NCI-H345 treated with DMSO at 0.1 percent for 48 hours (cell line): ENCODE data around the gene OR6J1.
"Not testable (repeated sequence)": the region's sequence is repeated elsewhere in the genome, so short reads cannot be mapped to it uniquely, and the experiment has no call there.

Experiments used
- DNase-seq: peaks from one replicate; lab custom pipeline; 2025; ENCODE audit not compliant: unreplicated experiment; lab: John Stamatoyannopoulos, UW

OR6J1 gene

GRCh38 chr14:22644305-22644635 is at the start of gene OR6J1:
OR6J1 (minus strand) TSS chr14:22644352; CDS start chr14:22634811, 9,541 bp downstream.
- DNase-seq = no peak

- DNase-seq = no peak
Measured at GRCh38 chr14:22692194-22692593, 48.0 kb upstream of the OR6J1 start.

- DNase-seq = no peak
Measured at GRCh38 chr14:22691171-22691570, 47.0 kb upstream of the OR6J1 start.

GRCh38 chr14:22689199-22689598 is 45.0 kb upstream of the OR6J1 start:
- no peak for DNase-seq

DNA sequence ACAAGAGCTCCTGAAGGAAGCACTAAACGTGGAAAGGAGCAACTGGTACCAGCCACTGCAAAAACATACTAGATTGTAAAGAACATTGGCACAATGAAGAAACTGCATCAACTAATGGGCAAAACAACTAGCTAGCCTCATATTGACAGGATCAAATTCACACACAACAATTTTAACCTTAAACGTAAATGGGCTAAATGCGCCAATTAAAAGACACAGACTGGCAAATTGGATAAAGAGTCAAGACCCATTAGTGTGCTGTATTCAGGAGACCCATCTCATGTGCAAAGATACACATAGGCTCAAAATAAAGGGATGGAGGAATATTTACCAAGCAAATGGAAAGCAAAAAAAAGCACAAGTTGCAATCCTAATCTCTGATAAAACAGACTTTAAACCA is 43.8 kb upstream of the OR6J1 start:
- DNase-seq = not testable (repeated sequence)

DNA sequence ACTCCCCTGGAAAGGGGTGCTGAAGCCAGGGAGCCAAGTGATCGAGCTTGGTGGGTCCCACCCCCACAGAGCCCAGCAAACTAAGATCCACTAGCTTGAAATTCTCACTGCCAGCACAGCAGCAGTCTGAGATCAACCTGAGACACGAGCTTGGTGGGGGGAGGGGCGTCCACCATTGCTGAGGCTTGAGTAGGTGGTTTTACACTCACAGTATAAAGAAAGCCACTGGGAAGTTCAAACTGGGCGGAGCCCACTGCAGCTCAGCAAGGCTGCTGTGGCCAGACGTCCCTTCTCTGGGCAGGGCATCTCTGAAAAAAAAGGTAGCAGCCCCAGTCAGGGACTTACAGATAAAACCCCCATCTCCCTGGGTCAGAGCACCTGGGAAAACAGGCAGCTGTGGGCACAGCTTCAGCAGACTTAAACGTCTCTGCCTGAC is 42.0 kb upstream of the OR6J1 start:
- not testable (repeated sequence) for DNase-seq

DNA sequence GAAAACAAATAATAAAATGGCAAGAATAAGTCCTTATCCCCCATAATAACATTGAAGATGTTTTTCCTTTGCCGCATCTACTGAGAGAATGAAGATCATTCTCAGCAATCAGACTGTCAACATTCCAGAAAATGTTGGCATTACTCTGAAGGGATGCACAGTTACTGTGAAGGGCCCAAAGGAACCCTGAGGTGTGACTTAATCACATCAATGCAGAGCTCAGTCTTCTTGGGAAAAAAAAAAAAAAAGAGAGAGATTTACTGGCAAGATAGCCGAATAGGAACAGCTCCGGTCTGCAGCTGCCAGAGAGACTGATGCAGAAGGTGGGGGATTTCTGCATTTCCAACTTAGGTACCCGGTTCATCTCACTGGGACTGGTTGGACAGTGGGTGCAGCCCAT is 41.3 kb upstream of the OR6J1 start:
- no peak for DNase-seq

DNA sequence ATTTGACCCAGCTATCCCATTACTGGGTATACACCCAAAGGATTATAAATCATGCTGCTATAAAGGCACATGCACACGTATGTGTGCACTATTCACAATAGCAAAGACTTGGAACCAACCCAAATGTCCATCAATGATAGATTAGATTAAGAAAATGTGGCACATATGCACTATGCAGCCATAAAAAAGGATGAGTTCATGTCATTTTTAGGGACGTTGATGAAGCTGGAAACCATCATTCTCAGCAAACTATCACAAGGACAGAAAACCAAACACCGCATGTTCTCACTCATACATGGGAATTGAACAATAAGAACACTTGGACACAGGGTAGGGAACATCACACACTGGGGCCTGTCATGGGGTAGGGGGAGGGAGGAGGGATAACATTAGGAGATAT is 39.3 kb upstream of the OR6J1 start:
- DNase-seq = not testable (repeated sequence)

DNA sequence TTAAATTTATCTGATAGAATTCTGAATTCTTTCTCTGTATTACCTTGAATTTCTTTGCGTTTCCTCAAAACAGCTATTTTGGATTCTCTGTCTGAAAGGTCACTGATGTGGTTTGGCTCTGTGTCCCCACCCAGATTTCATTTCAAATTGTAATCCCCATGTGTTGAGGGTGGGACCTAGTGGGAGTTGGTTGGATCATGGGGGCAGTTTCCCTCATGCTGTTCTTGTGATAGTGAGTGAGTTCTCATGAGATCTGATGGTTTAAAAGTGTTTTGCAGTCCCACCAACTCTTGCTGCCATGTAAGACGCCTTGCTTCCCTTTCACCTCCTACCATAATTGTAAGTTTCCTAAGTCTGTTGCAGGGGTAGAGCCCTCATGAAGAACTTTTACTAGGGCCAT is 34.1 kb upstream of the OR6J1 start:
- no peak for DNase-seq

DNA sequence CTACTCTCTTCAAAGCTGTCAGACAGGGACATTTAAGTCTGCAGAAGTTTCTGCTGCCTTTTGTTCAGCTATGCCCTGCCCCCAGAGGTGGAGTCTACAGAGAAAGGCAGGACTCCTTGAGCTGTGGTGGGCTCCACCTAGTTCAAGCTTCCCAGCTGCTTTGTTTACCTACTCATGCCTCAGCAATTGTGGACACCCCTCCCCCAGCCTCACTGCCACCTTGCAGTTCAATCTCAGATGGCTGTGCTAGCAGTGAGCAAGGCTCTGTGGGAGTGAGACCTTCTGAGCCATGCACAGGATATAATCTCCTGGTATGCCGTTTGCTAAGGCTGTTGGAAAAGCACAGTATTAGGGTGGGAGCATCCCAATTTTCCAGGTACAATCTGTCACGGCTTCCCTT is 33.4 kb upstream of the OR6J1 start:
- not testable (repeated sequence) for DNase-seq

GRCh38 chr14:22671622-22672021 is 27.5 kb upstream of the OR6J1 start:
- DNase-seq = no peak

GRCh38 chr14:22668863-22669262 is 24.7 kb upstream of the OR6J1 start:
- no peak for DNase-seq

DNA sequence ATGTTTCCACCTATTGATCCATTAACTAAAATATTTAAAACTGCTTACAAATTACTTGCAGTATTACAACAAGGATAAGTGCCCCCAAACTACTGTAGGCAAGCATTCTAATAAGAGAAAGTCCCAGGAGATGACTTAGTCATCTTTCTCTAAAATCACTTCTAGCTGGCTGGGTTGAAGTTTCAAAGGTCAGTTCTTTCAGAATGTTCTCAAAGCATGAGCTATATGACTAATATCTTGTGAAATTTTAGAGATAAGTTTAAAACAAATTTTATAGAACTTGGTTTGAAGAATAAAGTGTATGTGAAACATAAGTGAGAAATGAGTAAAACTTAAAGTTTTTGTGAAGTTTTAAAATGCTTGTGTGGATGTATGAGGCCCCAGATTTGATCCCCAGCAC is 24.3 kb upstream of the OR6J1 start:
- DNase-seq = no peak

DNA sequence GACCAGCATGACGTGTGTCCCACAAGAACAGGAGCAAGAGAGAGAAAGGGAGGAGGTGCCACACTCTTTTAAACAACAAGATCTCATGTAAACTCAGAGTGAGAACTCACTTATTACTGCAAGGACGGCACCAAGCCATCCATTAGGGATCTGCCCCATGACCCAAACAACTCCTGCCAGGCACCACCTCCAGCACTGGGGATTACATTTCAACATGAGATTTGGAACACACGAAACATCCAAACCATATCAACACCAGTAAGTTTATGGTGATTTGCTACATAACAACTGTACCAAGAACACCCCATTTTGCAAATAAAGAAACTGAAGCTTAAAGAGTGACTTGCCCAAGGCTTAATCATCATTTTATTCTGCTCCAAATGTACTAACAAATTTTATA is 23.7 kb upstream of the OR6J1 start:
- no peak for DNase-seq

DNA sequence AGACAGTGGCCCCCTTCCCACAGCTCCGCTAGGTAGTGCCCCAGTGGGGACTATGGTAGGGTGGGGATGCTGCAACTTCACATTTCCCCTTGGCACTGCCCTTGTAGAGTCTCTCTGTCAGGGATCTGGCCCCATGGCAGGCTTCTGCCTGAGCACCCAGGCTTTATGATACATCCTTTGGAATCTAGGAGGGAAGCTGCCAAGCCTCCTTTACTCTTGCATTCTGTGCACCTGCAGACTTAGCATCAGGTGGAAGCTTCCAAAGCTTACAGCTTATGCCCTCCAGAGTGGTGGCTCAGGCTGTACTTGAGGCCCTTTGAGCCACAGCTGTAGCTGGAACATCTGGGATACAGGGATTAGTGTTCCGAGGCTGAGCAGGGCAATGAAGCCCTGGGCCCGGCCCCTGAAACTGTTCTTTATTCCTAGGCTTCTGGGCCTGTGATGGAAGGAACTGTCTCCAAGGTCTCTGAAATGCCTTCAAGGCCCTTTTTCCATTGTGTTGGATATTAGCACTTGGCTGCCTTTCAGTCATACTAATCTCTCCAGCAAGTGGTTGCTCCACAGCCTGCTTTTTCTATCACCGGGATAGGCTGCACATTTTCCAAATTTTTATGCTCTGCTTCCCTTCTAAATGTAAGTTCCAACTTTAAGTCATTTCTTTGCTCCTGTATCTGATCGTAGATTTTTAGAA is 22.2 kb upstream of the OR6J1 start:
- DNase-seq = no peak

DNA sequence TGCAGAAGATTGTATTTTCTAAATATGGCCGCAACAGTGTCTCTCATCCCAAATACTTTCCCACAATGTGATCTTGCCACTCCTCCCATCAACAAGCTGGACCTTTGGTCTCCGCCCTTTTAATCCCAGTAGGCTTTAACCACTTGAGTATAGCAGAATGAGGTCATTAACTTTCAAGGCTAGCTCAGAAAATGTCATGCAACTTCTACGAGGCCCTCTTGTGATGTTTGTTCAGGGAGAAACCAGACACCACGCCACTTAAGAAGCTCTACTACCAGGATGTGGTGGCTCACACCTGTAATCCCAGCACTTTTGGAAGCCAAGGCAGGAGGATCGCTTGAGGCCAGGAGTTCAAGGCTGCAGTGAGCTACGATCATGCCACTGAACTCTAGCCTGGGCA is 20.1 kb upstream of the OR6J1 start:
- no peak for DNase-seq

- no peak for DNase-seq
Measured at GRCh38 chr14:22660654-22661053, 16.5 kb upstream of the OR6J1 start.

DNA sequence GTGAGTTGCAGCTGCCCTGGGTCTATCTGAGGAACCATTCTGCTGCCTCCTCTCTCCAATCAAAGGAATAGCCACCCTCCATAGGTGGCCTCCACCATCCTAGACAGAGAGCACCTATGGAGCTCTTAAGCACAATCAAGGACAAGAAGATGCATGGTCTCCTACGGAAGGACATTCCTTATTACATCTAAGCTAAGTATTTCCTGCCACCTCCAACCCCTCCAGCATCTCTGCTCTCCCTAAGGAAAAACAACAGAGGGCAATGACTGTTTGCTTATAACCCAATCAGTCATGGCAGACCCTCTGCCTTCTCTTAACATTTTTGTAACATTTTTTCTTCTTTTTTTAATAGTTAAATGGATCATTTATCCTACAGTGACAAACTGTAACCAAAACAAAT is 14.8 kb upstream of the OR6J1 start:
- no peak for DNase-seq

GRCh38 chr14:22657861-22658260 is 13.7 kb upstream of the OR6J1 start:
- no peak for DNase-seq

DNA sequence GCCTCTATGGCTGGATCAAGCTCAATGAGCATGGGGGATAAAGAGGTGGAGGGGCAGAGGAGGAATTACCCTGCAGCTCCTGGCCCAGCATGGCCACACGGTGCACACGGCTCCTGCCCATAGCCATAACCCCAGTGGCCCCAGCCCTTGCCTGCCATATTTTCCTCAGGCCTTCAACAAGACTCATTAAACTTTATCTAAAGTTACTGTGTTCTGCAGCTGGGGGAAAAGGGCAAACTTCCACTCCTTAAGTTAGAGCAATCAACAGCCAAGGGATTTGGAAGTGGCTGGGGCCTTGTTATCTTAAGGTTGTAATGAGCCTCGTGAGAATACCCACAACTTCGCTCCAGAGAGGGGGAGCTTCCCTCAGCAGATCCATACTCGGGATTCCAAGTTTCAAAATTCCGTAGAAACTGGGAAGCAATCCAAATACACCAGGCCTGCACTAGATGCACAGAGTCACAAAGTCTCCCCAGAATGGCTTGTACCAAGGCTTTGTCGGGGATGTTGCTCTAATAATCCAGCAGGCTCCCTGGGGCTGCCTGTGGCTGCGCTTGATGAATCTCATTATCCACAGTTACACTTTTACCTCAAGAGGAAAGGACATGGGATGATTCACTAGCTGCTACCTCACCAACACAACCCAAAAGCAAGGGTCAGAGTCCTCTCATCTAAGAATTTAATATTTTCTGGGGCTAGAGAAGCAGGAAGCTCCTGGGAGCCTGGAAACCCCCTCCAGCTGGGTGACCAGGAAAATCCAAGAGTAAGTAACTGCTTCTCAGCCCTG is 13.0 kb upstream of the OR6J1 start:
- DNase-seq = no peak

GRCh38 chr14:22656226-22656625 is 12.1 kb upstream of the OR6J1 start:
- DNase-seq = no peak

DNA sequence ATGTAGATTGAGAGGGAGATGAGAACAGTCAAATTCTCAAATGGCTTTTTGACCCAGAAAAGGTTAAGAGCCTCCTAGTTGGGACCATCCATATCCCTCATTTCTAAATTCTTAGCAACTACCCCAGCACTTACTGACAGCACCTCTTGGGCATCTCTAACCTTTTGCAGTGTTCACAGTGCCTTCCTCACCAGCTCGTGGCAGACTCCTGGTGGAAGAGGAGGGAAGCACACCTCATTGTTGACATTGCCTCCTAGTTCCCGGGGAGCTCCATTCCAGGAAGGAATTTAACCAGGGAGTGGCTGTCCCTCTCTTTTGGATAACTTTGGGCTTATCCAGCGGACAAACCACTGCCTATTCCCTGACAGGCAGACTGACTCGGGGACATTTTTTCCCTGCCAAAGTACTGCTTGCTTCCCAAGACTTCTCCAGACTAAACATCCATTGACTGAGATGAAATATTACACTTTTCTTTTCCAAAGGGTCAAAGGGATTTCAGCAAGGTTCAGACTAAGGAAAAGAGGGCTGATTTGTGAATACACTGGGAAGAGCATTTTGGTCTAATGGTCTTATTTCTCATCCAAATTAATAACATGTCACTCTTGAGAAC is 9.0 kb upstream of the OR6J1 start:
- peak; percentile 41 for DNase-seq
